Caco-2 (cell line): ENCODE results near the gene ZNF208. TPM values are rescaled to one million over a fixed set of nuclear protein-coding genes. Genes with fewer than 3 reads are reported as not detected.

Experiments used
- BruUV-seq: library from RNA; stranded (reverse); fragments of 400-500 nt; replicated peaks from 2 replicates; lab custom pipeline; 2021; lab: Mats Ljungman, UMichigan
- CTCF ChIA-PET: fragments of 300-600 bp; sonication (Branson Sonifier 250); formaldehyde crosslinking; loops from one replicate; lab custom pipeline; 2022; ENCODE audit warnings: antibody characterized with exemption; lab: Charles Lee
- POLR2A ChIA-PET: fragments of 300-600 bp; sonication (Branson Sonifier 250); formaldehyde crosslinking; loops from one replicate; lab custom pipeline; 2022; ENCODE audit warnings: antibody characterized with exemption; lab: Charles Lee
- DNase-seq, 2 experiments: peaks; one replicate each; pipeline versions ENCODE4 v3.0.0 to v3.0.0-alpha.2; 2020 to 2022
- H3K27me3 ChIP-seq: replicated peaks from 2 replicates; pipeline ENCODE4 v1.6.0; 2011; ENCODE audit warnings: low read length; ENCODE audit not compliant: control insufficient read depth, insufficient read depth
- H3K36me3 ChIP-seq: 2 replicates; pipeline ENCODE4 v1.5.1; 2011; ENCODE audit warnings: low read length; ENCODE audit not compliant: control insufficient read depth, insufficient read depth
- H3K4me1 ChIP-seq: fragments of 250-450 bp; sonication (Bioruptor Pico); 2 replicates; pipeline ENCODE4 v1.5.1; 2020; ENCODE audit warnings: mild to moderate bottlenecking
- H3K4me3 ChIP-seq: 2 replicates; pipeline ENCODE4 v1.5.1; 2011; ENCODE audit warnings: low read depth, mild to moderate bottlenecking, control low read depth, low read length
- H3K9me3 ChIP-seq: fragments of 250-450 bp; sonication (Bioruptor Pico); 2 replicates; pipeline ENCODE4 v1.5.1; 2020; ENCODE audit warnings: mild to moderate bottlenecking, moderate library complexity
- H3K27ac Mint-ChIP-seq: one replicate; pipeline ENCODE4 v1.8.0; 2022; ENCODE audit warnings: mixed read lengths; ENCODE audit not compliant: unreplicated experiment
- H3K27me3 Mint-ChIP-seq: one replicate; pipeline ENCODE4 v1.8.0; 2022; ENCODE audit warnings: mixed read lengths; ENCODE audit not compliant: insufficient read depth, unreplicated experiment
- H3K36me3 Mint-ChIP-seq: one replicate; pipeline ENCODE4 v1.8.0; 2022; ENCODE audit warnings: mild to moderate bottlenecking, mixed read lengths; ENCODE audit not compliant: insufficient read depth, unreplicated experiment
- H3K4me1 Mint-ChIP-seq: one replicate; pipeline ENCODE4 v1.8.0; 2022; ENCODE audit warnings: low read depth, mixed read lengths; ENCODE audit not compliant: unreplicated experiment
- H3K4me3 Mint-ChIP-seq: one replicate; pipeline ENCODE4 v1.8.0; 2022; ENCODE audit warnings: mild to moderate bottlenecking, moderate library complexity, mixed read lengths; ENCODE audit not compliant: unreplicated experiment
- H3K9me3 Mint-ChIP-seq: one replicate; pipeline ENCODE4 v1.8.0; 2022; ENCODE audit warnings: mixed read lengths; ENCODE audit not compliant: unreplicated experiment
- intact Hi-C: fragments of 100-400 bp; cut with micrococcal nuclease; formaldehyde crosslinking; loops from one replicate; pipeline ENCODE4 v1.10.0; 2022; ENCODE audit not compliant: unreplicated experiment
- total RNA-seq: library from RNA; stranded (reverse); gene quantifications from 2 replicates; pipeline ENCODE4 v1.2.3, GENCODE V29; 2022
- TF ChIP-seq, protein P1 (sequence below), 2 experiments: fragments of 200-600 bp in 1 of 2; IDR thresholded peaks; 1 replicate in 1 of 2; 2 replicates in 1 of 2; pipeline versions ENCODE4 v1.5.1 to v1.8.0; 2011 to 2022; ENCODE audit warnings: antibody characterized with exemption in 1 of 2, control low read depth in 1 of 2, inconsistent platforms in 1 of 2, low read depth in 1 of 2, low read length in 1 of 2, mild to moderate bottlenecking in 1 of 2, moderate library complexity in 1 of 2; ENCODE audit not compliant: insufficient read depth in 1 of 2, severe bottlenecking in 1 of 2, unreplicated experiment in 1 of 2

The ZNF208 gene
- total RNA-seq, 1 experiment from 2014 or later = not detected

- Mint-ChIP-seq H3K36me3 (no peaks in the 10 kb centered on the region), H3K27me3 (no peaks in the 10 kb centered on the region), H3K4me3 (no peak overlapping the region), H3K27ac (no peak overlapping the region), H3K9me3 (peaks cover 27% of the 10 kb centered on the region), H3K4me1 (no peaks in the 10 kb centered on the region)
- ChIA-PET POLR2A (no interaction called here), CTCF (no interaction called here)
- Histone ChIP-seq H3K9me3 (no peaks in the 10 kb centered on the region), H3K27me3 (no peaks in the 10 kb centered on the region), H3K4me3 (no peak overlapping the region), H3K36me3 (no peaks in the 10 kb centered on the region), H3K4me1 (no peaks in the 10 kb centered on the region)
- no TSS peak for BruUV-seq
- intact Hi-C loops = no loop called here
- TF ChIP-seq, protein P1, sequence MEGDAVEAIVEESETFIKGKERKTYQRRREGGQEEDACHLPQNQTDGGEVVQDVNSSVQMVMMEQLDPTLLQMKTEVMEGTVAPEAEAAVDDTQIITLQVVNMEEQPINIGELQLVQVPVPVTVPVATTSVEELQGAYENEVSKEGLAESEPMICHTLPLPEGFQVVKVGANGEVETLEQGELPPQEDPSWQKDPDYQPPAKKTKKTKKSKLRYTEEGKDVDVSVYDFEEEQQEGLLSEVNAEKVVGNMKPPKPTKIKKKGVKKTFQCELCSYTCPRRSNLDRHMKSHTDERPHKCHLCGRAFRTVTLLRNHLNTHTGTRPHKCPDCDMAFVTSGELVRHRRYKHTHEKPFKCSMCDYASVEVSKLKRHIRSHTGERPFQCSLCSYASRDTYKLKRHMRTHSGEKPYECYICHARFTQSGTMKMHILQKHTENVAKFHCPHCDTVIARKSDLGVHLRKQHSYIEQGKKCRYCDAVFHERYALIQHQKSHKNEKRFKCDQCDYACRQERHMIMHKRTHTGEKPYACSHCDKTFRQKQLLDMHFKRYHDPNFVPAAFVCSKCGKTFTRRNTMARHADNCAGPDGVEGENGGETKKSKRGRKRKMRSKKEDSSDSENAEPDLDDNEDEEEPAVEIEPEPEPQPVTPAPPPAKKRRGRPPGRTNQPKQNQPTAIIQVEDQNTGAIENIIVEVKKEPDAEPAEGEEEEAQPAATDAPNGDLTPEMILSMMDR (IDR thresholded peaks at IDR 0.05; ENCODE audit: insufficient read depth in 1 of 2, low read depth in 1 of 2, low read length in 1 of 2, severe bottlenecking in 1 of 2, unreplicated experiment in 1 of 2) = no peak
- DNase-seq = no peak
These were observed 88.5 kb downstream of the ZNF208 start for GRCh38 chr19:21922276-21922675.

- ChIA-PET POLR2A (no interaction called here), CTCF (no interaction called here)
- Mint-ChIP-seq H3K4me1 (no peaks in the 10 kb centered on the region), H3K4me3 (no peak overlapping the region), H3K27me3 (no peaks in the 10 kb centered on the region), H3K9me3 (peaks cover 27% of the 10 kb centered on the region), H3K27ac (no peak overlapping the region), H3K36me3 (no peaks in the 10 kb centered on the region)
- Histone ChIP-seq H3K4me3 (no peak overlapping the region), H3K9me3 (no peaks in the 10 kb centered on the region), H3K36me3 (no peaks in the 10 kb centered on the region), H3K4me1 (no peaks in the 10 kb centered on the region), H3K27me3 (no peaks in the 10 kb centered on the region)
- intact Hi-C loops = no loop called here
- DNase-seq = no peak
- BruUV-seq = no TSS peak
- TF ChIP-seq, protein P1 (IDR thresholded peaks at IDR 0.05; ENCODE audit: insufficient read depth in 1 of 2, low read depth in 1 of 2, low read length in 1 of 2, severe bottlenecking in 1 of 2, unreplicated experiment in 1 of 2) = no peak
These were observed 89.0 kb downstream of the ZNF208 start for GRCh38 chr19:21921691-21922180.

DNA sequence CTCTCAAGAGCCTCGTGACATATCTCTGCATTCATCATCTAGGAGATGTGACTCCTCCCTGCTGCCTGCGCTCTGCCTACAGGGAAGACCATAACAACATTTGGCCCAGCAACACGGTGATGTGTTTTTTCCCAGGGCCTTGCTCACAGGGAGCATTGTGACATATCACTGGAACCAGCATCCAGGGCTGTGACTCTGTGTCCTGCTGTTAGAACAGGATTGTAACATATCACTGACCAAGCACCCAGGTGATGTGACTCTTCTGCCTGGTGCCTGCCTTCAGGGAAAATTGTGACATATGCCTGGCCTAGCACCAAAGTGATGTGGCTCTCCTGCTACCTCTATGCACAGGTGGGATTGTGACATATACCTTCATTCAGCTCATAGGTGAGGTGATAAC is 95.3 kb downstream of the ZNF208 start:
- H3K27me3 Mint-ChIP-seq = no peaks in the 10 kb centered on the region
- TF ChIP-seq, protein P1 (IDR thresholded peaks at IDR 0.05; ENCODE audit: insufficient read depth in 1 of 2, low read depth in 1 of 2, low read length in 1 of 2, severe bottlenecking in 1 of 2, unreplicated experiment in 1 of 2) = no peak
- ChIA-PET CTCF (no interaction called here), POLR2A (no interaction called here)
- DNase-seq = no peak
- no peak overlapping the region for H3K27ac Mint-ChIP-seq
- Histone ChIP-seq H3K4me1 (no peaks in the 10 kb centered on the region), H3K36me3 (no peaks in the 10 kb centered on the region), H3K9me3 (no peaks in the 10 kb centered on the region), H3K4me3 (no peak overlapping the region), H3K27me3 (no peaks in the 10 kb centered on the region)
- H3K9me3 Mint-ChIP-seq = peaks cover 55% of the 10 kb centered on the region
- H3K36me3 Mint-ChIP-seq = no peaks in the 10 kb centered on the region
- intact Hi-C loops = no loop called here
- BruUV-seq = no TSS peak
- no peak overlapping the region for H3K4me3 Mint-ChIP-seq
- no peaks in the 10 kb centered on the region for H3K4me1 Mint-ChIP-seq
